SK-N-SH (cell line): ENCODE measurements around the gene GRIPAP1.

Experiments used
- CHD2 ChIP-seq: fragments of 150-350 bp; IDR thresholded peaks from 2 replicates; pipeline ENCODE4 v1.6.1; 2018; ENCODE audit warnings: low read length; ENCODE audit not compliant: partially characterized antibody
- EP300 ChIP-seq, 2 experiments: IDR thresholded peaks; 2 replicates each; pipeline versions ENCODE4 v1.4.0 to v1.6.1; 2012; ENCODE audit warnings: borderline replicate concordance in 1 of 2, low read depth in 1 of 2, low read length in 1 of 2
- FOSL2 ChIP-seq: IDR thresholded peaks from 2 replicates; pipeline ENCODE4 v1.4.0; 2012; ENCODE audit warnings: low read depth, mild to moderate bottlenecking, moderate library complexity, borderline replicate concordance
- GABPA ChIP-seq: IDR thresholded peaks from 2 replicates; pipeline ENCODE4 v1.4.0; 2012; ENCODE audit warnings: low read depth, mild to moderate bottlenecking
- MAX ChIP-seq: IDR thresholded peaks from 2 replicates; pipeline ENCODE4 v1.4.0; 2012; ENCODE audit warnings: low read depth
- MXI1 ChIP-seq: IDR thresholded peaks from 2 replicates; pipeline ENCODE4 v1.6.1; 2012; ENCODE audit warnings: mild to moderate bottlenecking, low read depth, low read length, improper control_type of control experiment
- NRF1 ChIP-seq: IDR thresholded peaks from 2 replicates; pipeline ENCODE4 v1.6.1; 2012; ENCODE audit warnings: low read depth, mild to moderate bottlenecking, low read length
- RAD21 ChIP-seq: IDR thresholded peaks from 2 replicates; pipeline ENCODE4 v1.6.1; 2012; ENCODE audit warnings: mild to moderate bottlenecking, low read length
- REST ChIP-seq: IDR thresholded peaks from 2 replicates; pipeline ENCODE4 v1.6.1; 2012; ENCODE audit warnings: mild to moderate bottlenecking, low read depth, low read length, moderate library complexity
- SIN3A ChIP-seq: IDR thresholded peaks from 2 replicates; pipeline ENCODE4 v1.6.1; 2012; ENCODE audit warnings: low read depth, mild to moderate bottlenecking, low read length, moderate library complexity, borderline replicate concordance
- TAF1 ChIP-seq: IDR thresholded peaks from 2 replicates; pipeline ENCODE4 v1.6.1; 2012; ENCODE audit warnings: low read depth, mild to moderate bottlenecking, low read length, moderate library complexity, borderline replicate concordance
- YY1 ChIP-seq: IDR thresholded peaks from 2 replicates; pipeline ENCODE4 v1.4.0; 2012; ENCODE audit warnings: low read depth, mild to moderate bottlenecking
- TF ChIP-seq, protein P1 (sequence below): fragments of 200-600 bp; sonication (generic); IDR thresholded peaks from 2 replicates; pipeline ENCODE4 v1.6.1; 2017; ENCODE audit warnings: antibody characterized with exemption, mild to moderate bottlenecking, moderate library complexity

DNA sequence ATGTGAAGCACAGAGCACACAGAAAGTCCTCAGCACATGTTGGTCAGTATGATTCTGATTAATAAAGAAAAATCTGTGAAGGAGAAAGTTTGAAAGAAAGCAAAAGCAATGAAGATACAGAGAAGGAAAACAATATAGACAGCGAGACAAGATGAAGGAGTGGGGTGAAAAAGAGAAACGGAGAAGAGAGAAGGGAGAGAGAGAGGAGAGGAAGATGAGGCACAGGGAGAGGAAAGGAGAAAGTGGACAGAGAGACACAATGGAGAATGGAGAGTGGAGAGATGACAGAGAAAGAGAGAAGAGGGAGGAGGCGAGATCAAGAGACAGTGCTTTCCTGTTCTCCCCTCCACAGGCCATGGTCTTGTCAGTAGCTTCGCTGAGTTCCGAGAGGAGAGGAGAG is 26.5 kb downstream of the GRIPAP1 start:
- TF ChIP-seq, protein P1, sequence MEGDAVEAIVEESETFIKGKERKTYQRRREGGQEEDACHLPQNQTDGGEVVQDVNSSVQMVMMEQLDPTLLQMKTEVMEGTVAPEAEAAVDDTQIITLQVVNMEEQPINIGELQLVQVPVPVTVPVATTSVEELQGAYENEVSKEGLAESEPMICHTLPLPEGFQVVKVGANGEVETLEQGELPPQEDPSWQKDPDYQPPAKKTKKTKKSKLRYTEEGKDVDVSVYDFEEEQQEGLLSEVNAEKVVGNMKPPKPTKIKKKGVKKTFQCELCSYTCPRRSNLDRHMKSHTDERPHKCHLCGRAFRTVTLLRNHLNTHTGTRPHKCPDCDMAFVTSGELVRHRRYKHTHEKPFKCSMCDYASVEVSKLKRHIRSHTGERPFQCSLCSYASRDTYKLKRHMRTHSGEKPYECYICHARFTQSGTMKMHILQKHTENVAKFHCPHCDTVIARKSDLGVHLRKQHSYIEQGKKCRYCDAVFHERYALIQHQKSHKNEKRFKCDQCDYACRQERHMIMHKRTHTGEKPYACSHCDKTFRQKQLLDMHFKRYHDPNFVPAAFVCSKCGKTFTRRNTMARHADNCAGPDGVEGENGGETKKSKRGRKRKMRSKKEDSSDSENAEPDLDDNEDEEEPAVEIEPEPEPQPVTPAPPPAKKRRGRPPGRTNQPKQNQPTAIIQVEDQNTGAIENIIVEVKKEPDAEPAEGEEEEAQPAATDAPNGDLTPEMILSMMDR: no peak
- TF ChIP-seq CHD2 (no peak), EP300 (IDR thresholded peaks at IDR 0.05; ENCODE audit: borderline replicate concordance in 1 of 2, low read depth in 1 of 2, low read length in 1 of 2) (no peak), GABPA (no peak), YY1 (no peak), REST (no peak), TAF1 (no peak), NRF1 (no peak), SIN3A (no peak), FOSL2 (no peak), MAX (no peak), RAD21 (no peak), MXI1 (no peak)
